Colonic mucosa (tissue), 4 donors: ENCODE data around the gene CDH5. TPM values are rescaled to one million over a fixed set of nuclear protein-coding genes. Genes with fewer than 3 reads are reported as not detected.

ENCODE experiments used
- DNase-seq: peaks from one replicate; pipeline ENCODE4 v3.0.0-alpha.2; 2020
- H3K27ac ChIP-seq: fragments of 200-600 bp; one replicate; pipeline ENCODE4 v1.8.0; 2021
- H3K27me3 ChIP-seq: fragments of 200-600 bp; one replicate; pipeline ENCODE4 v1.8.0; 2021
- H3K36me3 ChIP-seq: fragments of 200-600 bp; one replicate; pipeline ENCODE4 v1.8.0; 2021
- H3K4me1 ChIP-seq: fragments of 200-600 bp; one replicate; pipeline ENCODE4 v1.8.0; 2021; ENCODE audit warnings: mild to moderate bottlenecking
- H3K4me3 ChIP-seq: fragments of 200-600 bp; one replicate; pipeline ENCODE4 v1.8.0; 2021
- H3K9ac ChIP-seq, 2 donors: one replicate each; pipeline ENCODE4 v1.7.0; 2013; ENCODE audit warnings: control low read depth in 2 of 2, low read depth in 2 of 2, low read length in 2 of 2
- H3K9me3 ChIP-seq: fragments of 200-600 bp; one replicate; pipeline ENCODE4 v1.8.0; 2021
- CTCF ChIP-seq: fragments of 200-600 bp; IDR thresholded peaks from one replicate; pipeline ENCODE4 v1.8.0; 2022; ENCODE audit warnings: antibody characterized with exemption, mild to moderate bottlenecking
- intact Hi-C: fragments of 100-400 bp; cut with DNase I; formaldehyde crosslinking; loops from one replicate; pipeline ENCODE4 v1.14.1; 2022
- total RNA-seq, 2 donors: library from RNA; stranded (reverse); fragmentation: NEBNext Ultra II Directional in 1 of 2; extraction: Animal tissue kit (Norgen Biotek cat#: 25700) in 1 of 2; gene quantifications; one replicate each; pipeline ENCODE4 v1.2.1, GENCODE V29; 2021
- donor health status: healthy.
- donor health status: DM: no; HTN: no; CAD: no.
- donor health status: DM: no; HTN: no; CAD: no.

Gene CDH5
- total RNA-seq, 2 donors from 2014 or later, result 4.4 to 15.2 TPM

GRCh38 chr16:66435896-66436295, 69.4 kb downstream of the CDH5 start:
- Histone ChIP-seq H3K4me3 (no peak overlapping the region), H3K27me3 (no peaks in the 10 kb centered on the region), H3K36me3 (no peaks in the 10 kb centered on the region), H3K4me1 (no peaks in the 10 kb centered on the region), H3K27ac (no peak overlapping the region), H3K9ac (no peak overlapping the region), H3K9me3 (no peaks in the 10 kb centered on the region)
- intact Hi-C loops, result no loop called here
- TF ChIP-seq CTCF, result no peak
- DNase-seq, result no peak

DNA sequence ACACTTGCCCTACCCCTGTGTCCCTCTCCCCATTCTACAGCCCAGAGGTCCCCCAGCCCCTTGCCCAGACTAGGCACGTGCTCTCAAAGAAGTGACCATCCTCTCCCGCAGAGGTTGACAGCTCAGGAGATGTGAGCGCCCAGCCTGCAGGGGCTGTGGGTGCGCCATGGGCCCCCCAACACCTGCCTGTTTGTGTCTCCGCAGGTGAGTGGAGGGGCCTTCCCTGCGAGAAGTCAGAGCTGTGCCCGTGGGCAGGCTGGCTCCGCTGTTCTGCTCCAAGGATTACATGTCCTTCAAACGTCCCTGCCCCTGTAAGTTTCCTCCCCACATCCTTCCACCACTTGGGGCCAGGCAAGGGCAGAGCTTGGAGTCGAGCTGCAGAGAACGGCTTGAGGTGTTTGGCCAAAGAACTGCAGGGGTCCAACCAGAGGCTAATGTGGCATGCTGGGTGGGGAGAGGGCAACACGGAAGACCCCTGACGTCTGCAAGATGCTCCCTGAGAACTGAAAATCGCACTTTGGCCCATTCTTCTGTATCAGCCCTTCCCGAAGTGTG, 71.0 kb downstream of the CDH5 start:
- Histone ChIP-seq H3K4me3 (no peak overlapping the region), H3K4me1 (no peaks in the 10 kb centered on the region), H3K27me3 (no peaks in the 10 kb centered on the region), H3K36me3 (no peaks in the 10 kb centered on the region), H3K27ac (no peak overlapping the region), H3K9me3 (no peaks in the 10 kb centered on the region), H3K9ac (no peak overlapping the region)
- TF ChIP-seq CTCF, result no peak
- DNase-seq, result no peak
- intact Hi-C loops, result no loop called here

DNA sequence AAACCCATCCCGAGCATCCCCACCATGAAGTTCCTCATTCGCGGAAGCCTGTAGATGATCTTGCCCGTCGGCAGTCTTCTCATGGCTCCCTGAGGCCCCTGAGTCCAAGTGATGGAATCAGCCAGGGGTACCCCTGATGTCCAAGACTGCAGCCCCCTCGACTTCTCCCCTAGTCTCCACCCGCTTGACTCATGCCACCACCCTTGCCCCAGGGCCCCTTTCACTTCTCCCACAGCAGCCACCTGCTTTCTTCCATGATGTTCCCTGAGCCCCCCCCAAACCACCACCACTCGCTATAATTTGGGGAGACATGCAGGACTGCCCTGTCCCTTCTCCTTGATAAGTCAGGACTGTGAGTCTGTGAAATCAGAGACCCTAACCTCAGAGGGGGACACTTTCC, 72.0 kb downstream of the CDH5 start:
- no peak overlapping the region for H3K27ac ChIP-seq
- H3K4me1 ChIP-seq, result no peaks in the 10 kb centered on the region
- TF ChIP-seq CTCF, result no peak
- no peaks in the 10 kb centered on the region for H3K9me3 ChIP-seq
- no peak overlapping the region for H3K9ac ChIP-seq
- no peak overlapping the region for H3K4me3 ChIP-seq
- intact Hi-C loops, result no loop called here
- DNase-seq, result no peak
- H3K36me3 ChIP-seq, result no peaks in the 10 kb centered on the region
- H3K27me3 ChIP-seq, result no peaks in the 10 kb centered on the region

- Histone ChIP-seq H3K4me1 (no peaks in the 10 kb centered on the region), H3K9ac (no peak overlapping the region), H3K9me3 (no peaks in the 10 kb centered on the region), H3K27ac (no peak overlapping the region), H3K27me3 (no peaks in the 10 kb centered on the region), H3K4me3 (no peak overlapping the region), H3K36me3 (no peaks in the 10 kb centered on the region)
- intact Hi-C loops, result no loop called here
- DNase-seq, result no peak
- no peak for TF ChIP-seq CTCF
Measured at GRCh38 chr16:66439051-66439730, 72.7 kb downstream of the CDH5 start.

- H3K36me3 ChIP-seq, result no peaks in the 10 kb centered on the region
- no peaks in the 10 kb centered on the region for H3K9me3 ChIP-seq
- H3K27me3 ChIP-seq, result no peaks in the 10 kb centered on the region
- no peak for DNase-seq
- intact Hi-C loops, result no loop called here
- no peak overlapping the region for H3K4me3 ChIP-seq
- TF ChIP-seq CTCF, result no peak
- no peak overlapping the region for H3K27ac ChIP-seq
- H3K9ac ChIP-seq, result no peak overlapping the region
- H3K4me1 ChIP-seq, result no peaks in the 10 kb centered on the region
Measured at GRCh38 chr16:66440271-66440802, 73.8 kb downstream of the CDH5 start.
